ENCODE measurements around the gene ADGRV1.

- TF ChIP-seq POLR2AphosphoS5 (IDR thresholded peaks at IDR 0.05; ENCODE audit: low read depth, low read length) (no peak), REST (IDR thresholded peaks at IDR 0.05; ENCODE audit: insufficient read depth in 1 of 2, low read depth in 2 of 2, low read length in 2 of 2) (no peak)
Observed at GRCh38 chr5:91189480-91190313, 631.1 kb downstream of the ADGRV1 start.

All from PFSK-1 (cell line).